ENCODE measurements around the gene TCIRG1.

Gene TCIRG1

DNA sequence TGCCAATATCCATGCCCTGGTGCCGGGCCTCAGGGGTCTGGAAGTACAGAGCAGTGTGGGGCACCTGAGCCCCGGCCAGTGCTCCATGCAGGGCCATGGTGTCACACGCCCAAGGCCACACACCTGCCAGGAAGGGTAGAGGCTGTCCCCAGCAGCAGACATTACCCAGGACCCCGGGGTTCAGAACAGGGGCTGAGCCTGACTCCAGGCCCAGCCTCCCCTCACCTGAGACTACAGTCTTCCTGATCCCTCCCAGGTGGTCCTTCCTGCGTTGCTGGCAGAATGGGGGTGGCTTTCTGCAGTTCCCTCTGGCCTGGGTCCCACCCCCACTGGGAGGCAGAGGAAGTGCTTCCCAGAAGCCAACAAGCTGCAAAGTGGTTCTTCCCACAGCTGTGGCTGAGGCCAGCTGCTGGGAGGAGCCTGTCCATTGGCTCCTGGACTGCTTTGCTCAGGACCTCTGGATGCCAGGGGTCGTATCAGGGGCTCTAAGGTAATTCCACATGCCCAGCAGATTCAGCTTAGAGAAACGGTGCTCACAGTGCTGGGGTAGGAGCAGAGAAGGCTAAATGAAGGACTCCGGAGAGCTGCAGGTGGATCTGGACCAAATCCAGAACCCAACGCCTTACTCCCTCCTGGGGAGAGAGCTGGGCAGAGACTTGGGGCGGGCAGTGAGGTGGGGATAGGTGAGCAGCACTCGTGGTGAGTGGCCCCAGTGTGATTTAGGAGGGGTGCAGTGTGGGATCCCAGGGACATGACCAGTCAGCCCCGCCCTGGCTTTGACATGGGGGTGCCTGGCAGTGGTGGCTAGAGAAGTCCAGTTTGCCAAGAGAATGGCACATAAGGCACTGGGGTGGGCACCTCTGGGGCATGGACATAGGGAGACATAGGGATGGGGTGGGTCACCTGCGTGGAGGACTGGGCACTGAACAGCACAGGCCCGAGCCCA lies 12.6 kb downstream of the TCIRG1 start:
- no peak for DNase-seq (ENCODE audit: low read depth in 2 of 2, low spot score in 1 of 2)

DNA sequence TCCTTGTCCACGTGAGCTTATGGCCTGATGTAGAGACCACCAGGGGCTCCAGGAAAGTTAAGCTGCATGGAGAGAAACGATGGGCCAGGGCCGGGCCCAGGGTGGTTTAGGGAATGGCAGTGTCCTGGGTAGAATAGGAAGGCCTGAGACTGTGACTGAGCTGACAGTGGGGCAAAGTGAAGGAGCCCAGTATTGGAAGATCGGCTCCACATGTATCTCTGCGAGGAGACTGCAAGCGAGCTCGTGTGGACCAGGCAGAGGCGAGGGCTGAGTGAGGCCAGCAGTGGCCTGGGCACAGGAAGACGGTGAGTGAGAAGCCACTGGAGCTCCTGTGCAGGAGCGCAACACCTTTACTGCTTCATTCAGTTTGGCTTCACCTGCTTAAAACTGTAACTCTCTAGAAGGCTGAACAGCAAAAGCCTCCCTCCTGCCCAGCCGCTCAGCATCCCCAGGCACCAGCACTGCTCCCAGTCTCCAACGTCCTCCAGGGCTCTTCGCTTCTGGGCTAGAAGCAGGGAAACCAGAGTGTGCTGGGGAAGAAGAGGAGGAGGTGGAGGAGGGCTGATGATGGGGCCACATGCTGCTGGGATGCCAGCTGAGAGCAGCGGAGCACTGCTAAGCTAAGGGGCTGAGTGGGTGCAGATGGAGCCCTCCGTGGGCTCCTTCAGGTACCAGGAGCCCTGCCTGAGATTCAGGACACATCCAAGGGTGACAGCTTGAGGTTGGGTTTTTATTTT lies 13.5 kb downstream of the TCIRG1 start:
- no peak for DNase-seq (ENCODE audit: low read depth in 2 of 2, low spot score in 1 of 2)

DNA sequence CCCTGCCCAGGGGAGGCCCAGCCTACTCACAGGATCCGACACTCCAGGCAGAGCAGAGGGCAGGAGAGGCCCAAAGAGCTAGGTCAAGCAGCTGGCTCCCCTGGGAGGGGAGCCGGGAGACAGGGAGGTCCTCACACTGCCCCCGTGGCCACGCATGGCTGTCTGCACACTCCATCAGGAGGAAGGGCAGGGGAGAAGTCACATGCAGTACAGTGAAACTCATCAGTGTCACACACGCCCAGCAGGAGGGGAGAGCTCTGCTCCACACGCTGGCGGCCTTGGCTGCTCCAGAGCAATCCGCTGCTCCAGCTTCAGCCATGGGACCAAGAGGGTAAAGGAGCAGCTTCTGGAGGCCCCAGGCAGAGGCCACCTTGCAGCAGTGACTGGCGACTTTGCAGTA lies 14.3 kb downstream of the TCIRG1 start:
- no peak for DNase-seq (ENCODE audit: low read depth in 2 of 2, low spot score in 1 of 2)

DNA sequence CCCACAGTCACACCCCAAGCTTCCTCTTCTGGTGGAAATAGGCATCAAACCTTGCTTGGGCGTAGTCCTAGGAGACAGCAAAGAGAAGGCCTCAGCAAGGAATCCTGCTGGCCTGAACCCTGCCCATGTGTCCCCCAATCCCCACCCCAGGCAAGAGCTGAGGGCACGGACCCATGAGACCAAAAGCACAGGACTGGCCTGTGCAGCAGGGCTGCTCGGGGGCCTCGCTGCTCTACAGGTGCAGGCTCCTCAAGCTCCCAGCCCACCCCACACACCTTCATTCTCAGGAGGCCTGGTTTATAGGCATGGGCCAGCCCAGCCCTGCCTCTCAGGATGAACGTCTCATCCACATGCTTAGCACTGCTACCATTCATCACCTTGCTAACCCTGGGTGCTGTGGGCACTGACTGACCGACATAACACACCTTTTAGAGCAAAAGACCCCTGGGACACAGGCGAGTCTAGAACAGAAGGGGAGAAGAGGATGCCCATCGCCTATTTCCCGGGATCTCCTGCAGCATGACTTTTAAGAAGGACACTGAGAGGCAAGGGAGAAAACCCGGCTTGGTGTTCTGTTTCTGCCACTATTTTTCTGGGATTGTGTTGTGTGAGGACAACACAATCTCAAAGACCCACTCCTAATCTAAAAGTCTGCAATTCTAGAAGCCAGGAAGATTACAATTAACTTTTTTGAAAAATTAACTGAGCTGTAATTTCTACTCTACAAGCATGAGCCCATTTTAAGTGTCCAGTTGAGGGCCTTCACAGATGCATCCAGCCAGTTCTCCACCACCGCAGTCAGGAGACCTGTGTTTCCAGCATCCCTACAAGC lies 15.4 kb downstream of the TCIRG1 start:
- DNase-seq (ENCODE audit: low read depth in 2 of 2, low spot score in 1 of 2), result no peak

DNA sequence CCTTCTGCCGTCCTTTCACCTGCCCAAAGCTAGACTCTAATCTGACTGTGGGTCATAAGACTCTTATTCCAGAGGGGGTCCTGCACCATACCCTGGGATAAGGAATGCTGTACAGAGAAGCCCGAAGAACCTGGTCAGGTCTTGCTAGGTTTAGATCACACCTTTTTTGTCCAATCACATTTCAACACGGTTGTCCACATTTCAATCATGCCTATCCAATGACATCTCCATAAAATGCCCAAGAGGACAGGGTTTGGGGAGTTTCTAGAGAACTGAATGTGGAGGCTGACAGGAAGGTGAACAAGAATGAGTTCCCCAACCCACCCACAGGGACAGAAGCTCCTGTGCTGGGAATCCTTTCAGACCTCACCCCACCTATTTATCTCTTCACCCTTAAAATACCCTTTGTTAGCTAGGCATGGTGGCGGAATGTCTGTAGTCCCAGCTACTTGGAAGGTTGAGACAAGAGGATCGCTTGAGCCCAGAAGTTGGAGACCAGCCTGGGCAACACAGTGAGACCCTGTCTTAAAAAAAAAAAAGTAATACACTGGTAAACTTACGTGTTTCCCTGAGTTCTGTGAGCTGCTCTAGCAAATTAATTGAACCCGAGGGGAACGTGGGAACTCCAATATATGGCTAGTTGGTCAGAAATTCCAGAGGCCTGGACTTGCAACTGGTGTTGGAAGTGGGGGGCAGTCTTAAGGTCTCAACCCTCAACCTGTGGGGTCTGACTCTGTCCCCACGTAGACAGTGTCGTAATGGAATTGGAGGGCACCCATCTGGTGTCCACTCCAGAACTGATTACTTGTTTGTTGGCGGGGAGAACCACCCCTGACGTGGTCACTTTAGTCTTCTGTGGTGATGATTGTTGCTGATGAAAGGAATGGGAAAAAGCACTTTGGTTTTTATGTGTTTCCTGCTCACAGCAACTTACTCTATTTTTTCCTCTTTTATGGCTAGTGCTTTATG lies 17.8 kb downstream of the TCIRG1 start:
- no peak for DNase-seq (ENCODE audit: low read depth in 2 of 2, low spot score in 1 of 2)

DNA sequence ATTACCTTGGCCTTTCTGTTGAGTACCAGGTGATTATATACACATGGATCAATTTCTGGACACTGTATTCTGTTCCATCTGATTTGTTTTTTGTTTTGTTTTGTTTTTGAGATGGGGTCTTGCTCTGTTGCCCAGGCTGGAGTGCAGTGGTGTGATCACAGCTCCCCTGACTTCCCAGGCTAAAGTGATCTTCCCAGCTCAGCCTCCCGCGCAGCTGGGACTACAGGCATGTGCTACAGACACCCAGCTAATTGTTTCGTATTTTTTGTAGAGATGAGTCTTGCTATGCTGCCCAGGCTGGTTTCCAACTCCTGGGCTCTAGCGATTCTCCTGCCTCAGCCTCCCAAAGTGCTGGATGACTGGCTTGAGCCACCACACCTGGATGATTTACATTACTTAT lies 19.0 kb downstream of the TCIRG1 start:
- DNase-seq (ENCODE audit: low read depth in 2 of 2, low spot score in 1 of 2), result no peak

DNA sequence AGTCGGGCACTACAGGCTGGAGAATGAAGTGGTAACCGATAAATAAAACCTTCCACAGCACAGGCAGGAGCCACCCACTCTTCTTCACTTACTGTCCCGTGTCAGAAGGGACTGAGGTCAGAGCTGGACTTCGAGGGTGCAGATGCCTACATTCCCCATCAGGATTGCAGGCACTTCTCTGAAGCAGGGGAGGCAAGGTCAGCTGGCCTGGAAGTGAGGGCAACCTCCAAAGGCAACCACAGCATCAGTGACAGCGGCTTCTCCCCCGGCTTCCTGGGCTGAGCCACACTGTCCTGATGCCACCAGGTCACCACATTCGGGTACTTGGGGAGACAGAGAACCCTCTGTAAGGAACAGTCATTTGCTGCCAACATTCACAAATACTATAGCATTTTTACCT lies 22.7 kb downstream of the TCIRG1 start:
- no peak for DNase-seq (ENCODE audit: low read depth in 2 of 2, low spot score in 1 of 2)

DNA sequence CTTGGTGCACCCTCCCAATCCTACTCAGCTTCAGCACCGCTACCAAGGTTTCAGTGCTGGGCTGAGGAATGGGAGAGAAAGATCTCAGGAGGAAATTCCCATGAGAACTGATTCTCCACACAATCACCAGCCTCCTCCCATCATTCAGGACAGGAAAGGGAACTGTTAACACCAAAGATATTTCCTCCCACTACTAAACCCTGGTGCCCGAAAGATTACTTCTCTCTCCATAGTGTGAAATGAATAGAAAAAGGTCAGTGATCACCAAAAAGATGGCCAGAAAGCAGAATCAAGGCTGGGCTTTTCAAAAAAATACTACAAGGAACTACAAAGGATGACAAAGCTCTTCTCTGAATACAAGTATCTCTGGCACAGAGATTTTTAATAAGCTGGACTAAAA lies 26.1 kb downstream of the TCIRG1 start:
- no peak for DNase-seq (ENCODE audit: low read depth in 2 of 2, low spot score in 1 of 2)

DNA sequence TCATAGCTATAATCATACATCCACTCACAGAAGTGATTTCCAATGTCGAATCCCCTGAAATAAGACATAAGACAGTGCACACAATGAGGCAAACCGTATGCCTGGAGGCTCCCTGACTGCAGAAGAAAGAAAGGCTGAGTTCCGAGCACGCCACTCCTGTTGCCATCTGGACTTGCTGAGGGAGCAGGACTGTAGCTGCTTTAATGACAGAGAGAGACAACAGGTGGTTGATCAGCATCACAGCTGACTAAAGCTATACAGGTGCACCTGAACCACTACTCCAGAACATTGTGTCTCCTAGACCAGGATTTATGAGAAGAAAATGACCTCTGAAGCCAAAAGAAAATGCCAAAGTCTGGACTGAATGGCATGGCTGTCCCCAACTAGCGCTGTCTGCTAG lies 27.0 kb downstream of the TCIRG1 start:
- DNase-seq (ENCODE audit: low read depth in 2 of 2, low spot score in 1 of 2), result no peak

DNA sequence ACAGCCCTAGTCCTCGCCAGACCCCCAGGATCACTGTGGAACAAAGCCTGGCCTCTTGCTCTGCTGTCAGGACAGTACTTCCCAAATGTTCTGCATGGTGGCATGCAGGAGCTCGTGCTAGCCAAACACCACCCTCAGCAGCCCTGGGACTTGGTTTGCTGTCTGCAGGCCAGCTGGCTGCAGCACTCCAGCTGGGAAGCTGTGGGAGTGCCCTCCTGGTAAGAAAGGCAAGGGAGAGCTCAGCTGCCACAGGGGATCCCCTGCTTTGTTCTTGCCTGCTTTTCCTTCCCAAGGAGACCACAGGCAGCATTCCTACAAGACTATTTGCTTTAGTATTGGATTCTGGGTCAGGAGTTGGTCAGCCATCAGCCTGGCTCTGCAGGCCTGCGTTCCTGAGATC lies 27.9 kb downstream of the TCIRG1 start:
- DNase-seq (ENCODE audit: low read depth in 2 of 2, low spot score in 1 of 2), result no peak

DNA sequence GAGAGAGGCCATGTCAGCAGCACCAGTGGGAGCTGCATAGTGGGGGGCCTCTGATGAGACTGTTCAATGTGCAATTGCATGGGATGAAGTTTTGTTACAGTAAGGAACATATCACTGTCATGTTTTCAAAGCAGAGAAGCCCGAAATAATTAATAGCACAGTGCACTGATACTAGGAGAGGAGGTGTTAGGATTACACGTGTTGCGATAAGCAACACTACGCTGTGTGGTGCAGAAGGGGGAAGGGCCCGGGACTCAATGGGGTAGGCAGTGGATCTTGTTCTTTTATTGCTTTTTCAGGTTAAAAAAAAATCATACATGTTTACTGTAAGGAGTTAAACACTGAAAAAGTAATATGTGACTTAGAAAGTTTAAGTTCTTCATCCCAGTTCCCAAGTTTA lies 29.2 kb downstream of the TCIRG1 start:
- no peak for DNase-seq (ENCODE audit: low read depth in 2 of 2, low spot score in 1 of 2)

DNA sequence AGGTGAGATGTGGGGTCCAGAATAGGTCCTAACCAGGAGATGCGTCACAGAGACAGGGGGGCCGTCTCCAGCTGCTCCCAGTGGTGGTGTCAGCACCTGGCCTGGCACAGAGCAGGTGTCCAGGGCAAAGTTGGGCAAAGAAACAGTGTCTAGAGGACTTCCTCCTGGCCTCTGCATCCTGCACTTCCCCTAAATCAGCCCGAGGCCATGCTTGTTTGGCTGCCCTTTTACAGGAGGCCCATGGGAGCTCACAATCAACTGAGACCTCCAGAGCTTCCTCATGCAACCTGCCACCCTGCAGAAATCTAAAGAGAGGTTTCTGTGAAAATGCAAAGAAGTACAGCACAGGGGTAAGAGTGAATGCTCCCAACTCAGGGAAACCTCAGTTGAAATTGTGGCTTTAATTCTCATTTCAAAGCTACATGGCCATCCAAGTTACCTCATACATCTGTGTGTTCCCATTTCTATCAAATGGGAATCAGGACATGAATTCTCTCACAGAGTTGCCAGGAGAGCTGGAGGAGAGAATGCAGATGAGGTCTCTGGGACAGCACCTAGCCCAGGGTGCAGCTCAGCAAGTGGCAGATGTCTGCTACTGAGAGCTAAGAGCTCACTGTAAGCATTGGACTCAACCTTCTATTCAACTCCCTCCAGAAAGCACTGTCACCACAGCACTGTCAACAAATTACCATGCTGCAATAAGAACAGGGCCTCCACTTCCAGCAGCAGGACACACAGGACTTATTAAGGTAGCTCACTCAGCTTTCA lies 32.6 kb downstream of the TCIRG1 start:
- no peak for DNase-seq (ENCODE audit: low read depth in 2 of 2, low spot score in 1 of 2)

DNA sequence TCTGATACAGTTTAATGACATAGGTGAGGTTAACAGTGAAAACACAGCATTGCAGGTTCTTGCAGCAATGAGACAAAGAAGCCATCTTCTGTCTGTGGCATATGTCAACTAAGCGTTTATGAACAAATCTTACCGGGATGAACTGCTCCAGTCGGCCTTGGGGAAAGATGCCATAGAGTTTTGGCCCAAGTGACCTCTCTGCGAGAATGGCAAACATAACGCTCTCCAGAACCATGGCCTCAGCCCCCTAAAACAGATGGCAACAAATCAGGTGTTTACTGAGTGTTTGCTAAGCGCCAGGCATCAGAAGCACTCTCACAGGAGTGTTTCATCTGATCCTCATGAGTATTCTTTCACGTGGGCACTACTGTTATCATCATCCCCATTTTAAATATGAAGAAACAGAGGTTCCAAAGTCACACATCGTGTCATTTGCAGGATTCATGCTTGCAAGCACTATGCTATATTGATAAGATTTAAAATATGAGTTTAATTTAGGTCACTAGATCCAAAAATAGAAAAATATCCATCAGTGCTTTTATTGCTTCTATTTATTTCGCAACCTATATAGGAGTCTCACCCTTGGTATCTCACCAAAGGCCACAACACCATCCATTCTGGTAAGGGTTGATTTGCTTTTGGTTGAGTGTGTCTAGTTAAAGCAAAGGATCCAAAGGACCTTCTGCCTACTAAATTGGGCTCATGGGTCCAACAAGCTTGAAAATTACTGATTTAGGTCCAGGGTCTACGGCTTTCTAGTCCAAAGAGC lies 35.9 kb downstream of the TCIRG1 start:
- no peak for DNase-seq (ENCODE audit: low read depth in 2 of 2, low spot score in 1 of 2)

DNA sequence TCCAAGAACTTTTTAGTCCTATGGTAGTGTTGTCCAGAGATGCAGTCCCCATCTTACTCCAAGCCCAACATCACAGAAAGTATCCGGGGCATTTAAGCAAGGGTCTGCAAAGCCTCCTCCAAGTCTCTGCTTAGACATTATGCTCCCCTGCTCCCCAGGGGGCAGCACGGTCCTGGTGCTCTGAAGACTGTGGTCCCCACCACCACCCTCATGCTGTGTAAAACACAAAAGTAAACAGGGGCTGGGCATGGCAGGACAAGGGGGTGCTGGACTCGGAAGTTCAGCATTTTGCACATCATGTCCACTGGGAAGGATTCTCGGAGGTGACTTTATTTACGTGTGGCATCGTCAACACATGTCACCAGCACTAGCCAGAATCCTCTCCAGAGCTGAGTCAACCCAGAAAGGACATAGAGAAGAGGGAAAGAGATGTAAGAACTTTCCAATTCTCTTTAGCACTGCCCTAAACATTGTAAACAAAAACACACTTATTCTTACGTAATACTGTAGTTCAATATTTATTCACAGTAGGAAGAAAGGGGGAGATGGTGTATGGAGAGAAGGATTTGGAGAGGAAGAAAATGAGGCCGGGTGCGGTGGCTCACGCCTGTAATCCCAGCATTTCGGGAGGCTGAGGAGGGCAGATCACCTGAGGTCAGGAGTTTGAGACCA lies 37.7 kb downstream of the TCIRG1 start:
- DNase-seq (ENCODE audit: low read depth in 2 of 2, low spot score in 1 of 2), result no peak

DNA sequence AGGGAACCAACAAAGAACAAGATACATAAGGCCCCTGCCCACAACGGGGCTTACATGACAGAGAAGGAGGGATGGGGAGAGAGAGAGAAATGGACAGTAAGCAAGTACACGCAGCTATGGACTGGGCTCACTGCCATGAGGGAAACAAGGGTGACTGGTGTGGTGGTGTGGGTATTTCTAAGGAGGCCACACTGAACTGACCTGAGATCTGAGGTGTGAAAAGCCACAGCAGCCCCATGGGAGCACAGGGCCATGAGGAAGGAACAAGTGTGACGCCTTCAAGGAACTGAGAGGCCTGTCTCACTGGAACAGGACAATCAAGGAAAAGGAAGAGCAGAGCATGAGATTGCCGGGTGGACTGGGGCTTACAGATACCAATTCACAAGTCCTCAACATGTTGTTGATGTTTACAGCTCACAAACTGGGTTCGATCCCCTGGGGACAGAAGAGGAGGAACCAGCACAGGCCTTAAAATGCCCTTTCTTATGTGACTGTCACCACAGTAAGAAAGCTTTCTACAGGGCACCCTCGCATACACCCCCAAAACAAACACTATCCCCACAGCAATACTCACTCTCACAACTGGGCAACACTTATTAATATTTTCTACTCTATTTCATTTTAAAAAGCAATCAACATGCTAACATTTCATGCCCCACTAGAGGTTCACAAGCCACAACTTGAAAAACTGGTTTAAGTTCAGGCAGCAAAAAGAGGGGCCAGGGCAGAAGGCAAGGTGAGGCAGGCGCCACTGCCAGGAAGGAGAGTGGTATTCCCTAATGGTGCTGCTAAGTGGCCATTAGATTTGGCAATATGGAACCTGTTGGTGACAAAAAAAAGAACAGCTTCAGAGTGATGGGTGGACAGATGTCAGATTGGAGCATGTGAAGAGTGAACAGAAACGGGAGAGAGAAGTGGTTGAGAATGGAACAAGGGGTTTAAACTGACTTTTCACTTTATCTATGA lies 39.1 kb downstream of the TCIRG1 start:
- DNase-seq (ENCODE audit: low read depth in 2 of 2, low spot score in 1 of 2), result no peak

DNA sequence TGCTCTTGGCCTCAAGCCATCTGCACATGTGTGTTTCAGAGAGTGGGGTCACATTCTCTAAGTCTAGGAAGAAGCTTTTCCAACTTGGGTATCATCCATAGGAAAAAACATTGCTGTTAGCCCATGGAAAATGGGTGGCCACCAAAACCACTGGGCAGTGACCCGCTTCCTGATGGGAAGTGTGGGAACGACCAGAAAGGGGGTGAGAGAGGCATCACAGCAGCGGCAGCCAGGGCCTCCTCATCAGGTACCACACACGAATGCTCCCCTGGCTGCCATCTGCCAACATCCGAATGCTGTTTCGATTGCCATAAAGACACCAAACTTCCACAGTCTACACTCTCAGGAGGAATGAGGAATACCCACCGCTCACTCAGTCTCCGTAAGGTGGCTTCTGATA lies 42.0 kb downstream of the TCIRG1 start:
- DNase-seq (ENCODE audit: low read depth in 2 of 2, low spot score in 1 of 2), result no peak

DNA sequence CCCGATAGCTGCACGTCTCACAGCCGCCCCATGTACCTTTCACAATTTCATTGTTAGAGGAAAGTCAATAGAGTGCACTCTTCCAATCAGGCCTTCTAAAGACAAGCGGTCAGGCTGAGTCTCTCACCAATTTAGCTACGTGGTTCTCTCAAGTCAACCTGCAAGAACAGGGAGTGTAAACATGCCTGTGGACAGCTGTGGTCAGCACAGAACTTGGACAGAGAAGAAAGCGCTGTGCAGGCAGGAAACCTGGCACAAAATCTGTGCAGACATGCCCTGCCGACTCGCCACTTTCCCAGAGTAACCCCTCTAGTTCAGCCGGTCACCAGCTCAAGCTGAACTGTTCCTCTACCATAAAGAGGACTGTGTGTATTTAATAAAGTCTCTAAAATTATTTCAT lies 42.9 kb downstream of the TCIRG1 start:
- no peak for DNase-seq (ENCODE audit: low read depth in 2 of 2, low spot score in 1 of 2)

Measured in stimulated activated CD8-positive, alpha-beta memory T cell treated with anti-CD3 and anti-CD28 coated beads, Interleukin-4, amount 100 ng/mL, for 1 hour (primary cell).